HG03571 (cell line): ENCODE measurements around the gene COLEC12.

Experiments
- ATAC-seq: cut with Tn5 transposase; IDR thresholded peaks from one replicate; pipeline ENCODE4 v1.9.1; 2021; ENCODE audit not compliant: unreplicated experiment

COLEC12 gene

GRCh38 chr18:475202-476031 is 25.1 kb downstream of the COLEC12 start:
- no peak for ATAC-seq

- no peak for ATAC-seq
These were observed 26.1 kb downstream of the COLEC12 start for GRCh38 chr18:474416-474815.

GRCh38 chr18:473802-474201 is 26.7 kb downstream of the COLEC12 start:
- ATAC-seq, result no peak

GRCh38 chr18:471716-472115 is 28.8 kb downstream of the COLEC12 start:
- ATAC-seq, result no peak

GRCh38 chr18:470661-471501 is 29.6 kb downstream of the COLEC12 start:
- ATAC-seq, result no peak

GRCh38 chr18:468955-469790 is 31.3 kb downstream of the COLEC12 start:
- no peak for ATAC-seq

- ATAC-seq, result no peak
These were observed 36.5 kb downstream of the COLEC12 start for GRCh38 chr18:463827-464541.

GRCh38 chr18:463403-463802 is 37.1 kb downstream of the COLEC12 start:
- ATAC-seq, result no peak

- no peak for ATAC-seq
These were observed 38.7 kb downstream of the COLEC12 start for GRCh38 chr18:461762-462161.

- ATAC-seq, result no peak
These were observed 39.7 kb downstream of the COLEC12 start for GRCh38 chr18:460791-461190.

- ATAC-seq, result no peak
These were observed 40.5 kb downstream of the COLEC12 start for GRCh38 chr18:459814-460593.

GRCh38 chr18:457521-458412 is 42.7 kb downstream of the COLEC12 start:
- ATAC-seq, result no peak

GRCh38 chr18:457140-457519 is 43.4 kb downstream of the COLEC12 start:
- no peak for ATAC-seq

GRCh38 chr18:456361-457139 is 44.0 kb downstream of the COLEC12 start:
- ATAC-seq, result no peak

GRCh38 chr18:453400-453799 is 47.1 kb downstream of the COLEC12 start:
- no peak for ATAC-seq

- no peak for ATAC-seq
These were observed 47.7 kb downstream of the COLEC12 start for GRCh38 chr18:452816-453215.

- no peak for ATAC-seq
These were observed 51.1 kb downstream of the COLEC12 start for GRCh38 chr18:449374-449773.
